ENCODE data around the gene RGS3.
"Not testable (repeated sequence)": the region's sequence is repeated elsewhere in the genome, so short reads cannot be mapped to it uniquely, and the experiment has no call there.

- TF ChIP-seq, protein P1, sequence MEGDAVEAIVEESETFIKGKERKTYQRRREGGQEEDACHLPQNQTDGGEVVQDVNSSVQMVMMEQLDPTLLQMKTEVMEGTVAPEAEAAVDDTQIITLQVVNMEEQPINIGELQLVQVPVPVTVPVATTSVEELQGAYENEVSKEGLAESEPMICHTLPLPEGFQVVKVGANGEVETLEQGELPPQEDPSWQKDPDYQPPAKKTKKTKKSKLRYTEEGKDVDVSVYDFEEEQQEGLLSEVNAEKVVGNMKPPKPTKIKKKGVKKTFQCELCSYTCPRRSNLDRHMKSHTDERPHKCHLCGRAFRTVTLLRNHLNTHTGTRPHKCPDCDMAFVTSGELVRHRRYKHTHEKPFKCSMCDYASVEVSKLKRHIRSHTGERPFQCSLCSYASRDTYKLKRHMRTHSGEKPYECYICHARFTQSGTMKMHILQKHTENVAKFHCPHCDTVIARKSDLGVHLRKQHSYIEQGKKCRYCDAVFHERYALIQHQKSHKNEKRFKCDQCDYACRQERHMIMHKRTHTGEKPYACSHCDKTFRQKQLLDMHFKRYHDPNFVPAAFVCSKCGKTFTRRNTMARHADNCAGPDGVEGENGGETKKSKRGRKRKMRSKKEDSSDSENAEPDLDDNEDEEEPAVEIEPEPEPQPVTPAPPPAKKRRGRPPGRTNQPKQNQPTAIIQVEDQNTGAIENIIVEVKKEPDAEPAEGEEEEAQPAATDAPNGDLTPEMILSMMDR (IDR thresholded peaks at IDR 0.05; ENCODE audit: low read depth, low read length): not testable (repeated sequence)
- TF ChIP-seq EZH2phosphoT487 (IDR thresholded peaks at IDR 0.05; ENCODE audit: low read depth): not testable (repeated sequence)
Observed at GRCh38 chr9:113549892-113550291, 86.4 kb downstream of the RGS3 start.

Measured in OCI-LY3 (cell line).